ENCODE data around the gene CLTB.
"Not testable (repeated sequence)": the region's sequence is repeated elsewhere in the genome, so short reads cannot be mapped to it uniquely, and the experiment has no call there.

Gene CLTB

DNA sequence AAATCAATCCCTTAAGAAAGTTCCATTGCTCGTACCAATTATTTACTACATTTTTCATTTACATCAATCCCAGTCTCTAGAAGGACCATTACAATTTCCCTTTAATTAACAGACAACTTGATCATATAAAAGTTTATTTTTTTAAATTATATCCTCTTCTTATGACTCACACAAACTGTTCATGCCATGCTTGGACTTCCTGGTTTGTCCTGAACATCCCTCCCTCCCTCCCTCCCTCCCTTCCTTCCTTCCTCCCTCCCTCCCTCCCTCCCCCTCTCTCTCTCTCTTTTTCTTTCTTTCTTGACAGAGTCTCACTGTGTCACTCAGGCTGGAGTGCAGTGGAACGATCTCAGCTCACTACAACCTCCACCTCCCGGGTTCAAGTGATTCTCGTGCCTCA, 11.6 kb upstream of the CLTB start:
- DNase-seq (ENCODE audit: low read depth), result no peak

DNA sequence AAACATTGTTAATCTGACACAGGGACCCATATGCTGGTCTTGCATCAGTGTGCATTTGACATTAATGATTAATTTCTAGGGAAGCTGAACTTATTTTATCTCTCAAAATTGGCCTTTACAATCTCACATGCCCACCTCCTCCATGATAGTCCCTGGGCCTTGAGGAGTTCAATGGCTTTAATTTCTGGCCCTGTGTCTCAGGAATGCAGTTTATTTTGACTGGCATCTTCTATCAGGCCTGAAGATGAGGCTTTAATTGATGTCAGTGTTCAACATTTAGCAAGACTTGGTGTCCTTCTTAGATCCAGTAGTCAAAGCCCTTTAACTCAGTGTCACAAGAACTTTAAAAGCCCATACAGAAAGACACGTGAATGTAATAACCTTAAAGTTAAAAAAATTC, 10.5 kb upstream of the CLTB start:
- DNase-seq (ENCODE audit: low read depth), result no peak

DNA sequence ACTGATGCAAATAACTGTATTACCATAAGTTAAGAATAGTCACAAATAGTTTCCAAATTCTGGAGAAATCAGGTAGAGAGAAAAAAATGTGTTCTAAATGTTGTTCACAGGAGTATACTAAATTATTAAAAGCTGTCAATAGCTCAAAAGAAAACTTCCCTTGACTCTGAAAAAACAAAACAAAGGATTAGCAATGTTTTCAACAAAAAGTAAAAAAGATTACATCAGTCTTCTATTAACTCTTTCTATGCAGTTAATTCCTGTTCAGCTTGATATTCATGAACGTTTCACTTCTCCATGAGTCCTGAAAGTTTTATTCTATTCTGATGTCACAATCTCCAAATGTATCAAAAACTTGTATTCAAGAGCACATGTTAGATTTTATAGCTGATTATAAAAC, 9.5 kb upstream of the CLTB start:
- no peak for DNase-seq (ENCODE audit: low read depth)

DNA sequence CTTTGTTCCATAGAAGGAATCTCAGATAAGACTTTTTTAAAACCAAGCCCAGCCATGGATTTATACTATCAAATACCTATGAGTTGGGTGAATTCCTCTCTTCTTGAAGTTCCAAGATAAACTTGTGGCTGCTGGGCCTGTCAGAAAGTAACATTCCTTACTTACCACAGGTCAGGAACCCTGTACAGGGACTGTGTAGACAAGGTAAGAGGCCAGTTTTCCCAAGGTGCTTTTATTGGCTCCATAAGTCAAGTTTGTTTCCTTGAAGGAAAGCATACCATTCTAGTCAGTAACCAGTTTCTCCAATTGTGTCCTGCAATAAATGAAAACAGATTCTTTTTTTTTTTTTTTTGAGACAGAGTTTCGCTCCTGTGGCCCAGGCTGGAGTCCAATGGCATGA, 8.8 kb upstream of the CLTB start:
- DNase-seq (ENCODE audit: low read depth), result no peak

DNA sequence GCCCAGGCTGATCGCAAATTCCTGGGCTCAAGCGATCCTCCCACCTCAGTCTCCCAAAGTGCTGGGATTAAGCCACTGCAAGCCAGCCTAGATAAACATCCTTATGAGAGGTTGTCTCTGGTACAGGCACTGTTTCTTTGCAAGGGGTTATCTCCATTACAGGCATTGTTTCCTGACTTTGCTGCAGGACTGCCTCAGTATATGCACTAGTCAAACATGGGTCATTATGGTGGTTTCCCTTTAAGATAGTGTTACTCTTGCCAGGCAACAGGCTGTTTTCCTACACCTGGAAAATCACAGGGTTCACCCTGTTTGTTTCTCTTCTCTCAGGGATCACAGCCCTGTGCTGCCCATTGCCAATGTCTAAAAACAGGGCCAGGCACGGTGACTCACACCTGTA, 7.8 kb upstream of the CLTB start:
- DNase-seq (ENCODE audit: low read depth), result no peak

DNA sequence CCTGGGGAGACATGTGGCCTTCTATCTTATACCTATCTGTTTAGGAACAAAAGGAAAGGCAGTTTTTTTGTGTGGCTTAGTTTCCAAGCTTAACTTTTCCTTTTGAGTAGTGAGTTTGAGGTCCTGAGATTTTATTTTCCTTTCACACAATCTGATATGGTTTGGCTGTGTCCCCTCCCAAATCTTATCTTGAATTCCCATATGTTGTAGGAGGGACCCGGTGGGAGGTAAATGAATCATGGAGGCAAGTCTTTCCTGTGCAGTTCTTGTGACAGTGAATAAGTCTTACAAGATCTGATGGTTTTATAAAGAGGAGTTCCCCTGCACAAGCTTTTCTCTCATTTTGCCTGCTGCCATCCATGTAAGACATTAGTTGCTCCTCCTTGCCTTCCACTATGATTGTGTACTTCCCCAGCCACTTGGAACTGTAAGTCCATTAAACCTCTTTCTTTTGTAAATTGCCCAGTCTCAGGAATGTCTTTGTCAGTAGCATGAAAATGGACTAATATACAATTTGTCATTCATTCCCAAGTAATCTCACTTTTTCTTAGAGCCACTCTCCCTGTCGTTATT, 4.7 kb upstream of the CLTB start:
- DNase-seq (ENCODE audit: low read depth), result no peak

DNA sequence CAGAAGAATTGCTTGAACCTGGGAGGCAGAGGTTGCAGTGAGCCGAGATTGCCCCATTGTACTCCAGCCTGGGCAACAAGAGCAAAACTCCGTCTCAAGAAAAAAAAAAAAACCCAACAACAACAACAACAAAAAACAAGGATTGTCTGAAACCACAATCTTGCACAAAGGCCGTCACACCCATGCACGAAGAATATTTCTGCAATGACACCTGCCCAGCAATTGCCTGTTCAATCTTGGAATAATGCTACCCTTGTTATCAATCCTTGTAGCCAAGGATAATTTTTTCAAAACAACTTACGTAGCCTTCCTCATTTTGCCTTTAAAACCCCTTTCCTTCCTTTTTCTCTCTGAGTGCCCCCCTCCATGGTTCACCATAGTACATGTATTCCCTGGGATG, 3.7 kb upstream of the CLTB start:
- DNase-seq (ENCODE audit: low read depth), result no peak

DNA sequence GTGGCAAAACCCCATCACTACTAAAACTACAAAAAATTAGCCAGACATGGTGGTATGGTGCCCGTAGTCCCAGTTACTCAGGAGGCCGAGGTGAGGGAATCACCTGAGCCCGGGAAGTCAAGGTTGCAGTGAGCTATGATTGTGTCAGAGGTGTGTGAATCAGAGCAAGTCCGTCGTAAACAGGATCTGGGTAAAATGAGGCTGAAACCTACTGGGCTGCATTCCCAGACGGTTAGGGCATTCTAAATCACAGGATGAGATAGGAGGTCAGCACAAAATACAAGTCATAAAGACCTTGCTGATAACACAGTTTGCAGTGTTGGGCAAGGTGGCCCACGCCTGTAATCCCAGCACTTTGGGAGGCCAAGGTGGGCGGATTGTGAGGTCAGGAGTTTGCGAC, 1.9 kb upstream of the CLTB start:
- no peak for DNase-seq (ENCODE audit: low read depth)

DNA sequence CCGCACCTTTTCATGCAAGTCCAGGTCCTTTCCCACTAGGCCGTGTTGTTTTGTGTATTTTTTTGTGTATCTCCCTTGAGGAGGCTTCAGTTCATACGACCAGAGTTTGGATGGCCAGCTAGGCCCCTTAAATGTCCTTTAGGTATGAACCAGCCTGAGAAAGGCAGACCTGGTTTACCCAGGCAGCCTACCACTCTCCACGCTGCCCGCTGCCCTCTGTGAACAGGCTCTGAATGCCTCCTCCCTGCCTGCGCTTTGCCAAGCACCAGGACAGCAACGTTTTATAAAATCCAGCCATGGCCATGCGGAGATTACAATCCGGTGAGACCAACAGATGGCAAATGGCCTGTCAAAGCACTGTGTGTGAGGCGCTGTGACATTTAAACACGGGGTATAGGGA, 626 bp upstream of the CLTB start:
- no peak for DNase-seq (ENCODE audit: low read depth)

DNA sequence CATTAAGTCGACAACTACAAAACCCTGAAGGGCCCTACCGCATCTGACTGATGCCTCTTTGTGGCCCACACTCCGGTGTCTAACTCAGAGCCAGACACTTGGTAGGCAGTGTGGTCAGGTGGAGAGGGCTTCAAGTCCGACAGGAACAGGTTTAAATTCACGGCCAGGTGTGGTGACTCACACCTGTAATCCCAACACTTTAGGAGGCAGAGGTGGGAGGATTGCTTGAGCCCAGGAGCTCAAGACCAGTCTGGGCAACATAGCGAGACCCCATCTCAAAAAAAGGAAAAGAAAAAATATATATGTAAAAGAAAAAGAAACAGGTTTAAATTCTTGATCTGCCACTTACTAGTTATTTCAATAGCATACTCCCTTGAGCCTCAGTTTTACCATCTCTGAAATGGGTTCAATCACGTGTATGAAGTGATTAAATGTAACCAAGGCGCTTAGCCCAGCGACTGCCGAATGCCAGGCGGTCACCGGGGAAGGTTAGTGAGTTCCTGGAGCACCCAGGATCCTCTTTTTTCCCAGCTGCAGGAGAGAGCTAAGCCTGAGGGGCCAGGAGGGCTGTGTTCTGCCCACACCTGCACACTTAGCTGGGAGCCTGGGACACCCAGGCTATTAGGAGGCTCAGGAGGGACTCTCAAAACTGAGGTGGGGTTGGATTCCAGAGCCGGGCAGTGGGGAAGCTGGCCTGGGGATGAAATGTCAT, 943 bp downstream of the CLTB start:
- DNase-seq (ENCODE audit: low read depth), result no peak

DNA sequence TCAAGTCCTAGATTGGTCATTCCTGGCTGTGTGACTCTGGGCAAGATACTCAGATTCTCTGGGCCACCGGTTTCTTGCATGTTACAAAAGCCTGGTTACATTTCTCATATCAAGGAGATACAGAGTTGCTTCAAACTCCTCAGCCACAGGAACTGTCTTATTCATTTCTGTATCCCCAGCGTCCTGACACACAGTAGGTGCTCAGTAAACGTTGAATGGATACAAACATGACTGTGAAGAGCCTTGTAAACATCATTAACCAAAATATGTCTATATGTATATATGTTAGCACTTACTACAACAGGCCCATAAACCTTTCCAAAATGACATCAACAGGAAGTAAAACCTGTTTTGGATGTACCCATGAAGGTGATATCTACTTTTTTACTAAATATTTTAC, 1.6 kb downstream of the CLTB start:
- no peak for DNase-seq (ENCODE audit: low read depth)

DNA sequence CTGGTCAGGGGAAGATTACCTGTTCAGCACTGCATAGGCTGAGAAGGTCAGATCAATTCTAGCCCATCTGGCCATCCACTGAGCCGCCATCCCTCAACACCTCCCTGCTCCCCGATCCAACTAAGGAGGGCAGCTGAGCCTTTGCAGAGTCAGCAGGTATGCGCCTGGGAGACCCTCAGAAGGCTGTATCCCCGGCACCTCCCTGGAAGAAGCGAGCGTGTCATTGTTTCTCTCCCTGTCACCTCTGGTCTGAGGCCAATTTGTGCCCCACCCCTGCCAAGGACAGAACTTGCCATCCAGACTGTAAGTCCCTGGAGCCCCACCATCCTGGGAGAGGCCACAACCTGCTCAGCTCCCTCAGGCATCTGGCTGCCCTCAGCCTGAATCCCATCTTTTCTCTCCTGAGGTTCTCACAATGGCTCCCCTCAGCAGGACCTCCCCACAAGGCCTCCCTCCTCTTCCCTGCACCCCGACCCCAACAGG, 2.6 kb downstream of the CLTB start:
- DNase-seq (ENCODE audit: low read depth), result no peak

DNA sequence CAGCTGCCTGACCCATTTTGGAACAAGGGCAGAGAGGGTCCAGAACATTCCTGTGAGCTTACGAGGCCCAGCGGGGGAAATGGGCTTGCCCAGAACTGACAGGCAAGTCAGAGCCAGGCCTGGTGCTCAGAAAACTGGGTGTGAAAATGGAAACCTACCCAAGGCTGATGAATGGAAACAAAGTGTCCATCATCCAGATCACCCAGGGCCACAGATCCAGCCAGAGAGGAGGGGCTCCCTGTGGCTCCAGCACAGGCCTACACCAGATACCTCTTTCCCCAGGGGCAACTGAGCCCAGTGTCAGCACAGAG, 3.1 kb downstream of the CLTB start:
- DNase-seq (ENCODE audit: low read depth), result no peak

DNA sequence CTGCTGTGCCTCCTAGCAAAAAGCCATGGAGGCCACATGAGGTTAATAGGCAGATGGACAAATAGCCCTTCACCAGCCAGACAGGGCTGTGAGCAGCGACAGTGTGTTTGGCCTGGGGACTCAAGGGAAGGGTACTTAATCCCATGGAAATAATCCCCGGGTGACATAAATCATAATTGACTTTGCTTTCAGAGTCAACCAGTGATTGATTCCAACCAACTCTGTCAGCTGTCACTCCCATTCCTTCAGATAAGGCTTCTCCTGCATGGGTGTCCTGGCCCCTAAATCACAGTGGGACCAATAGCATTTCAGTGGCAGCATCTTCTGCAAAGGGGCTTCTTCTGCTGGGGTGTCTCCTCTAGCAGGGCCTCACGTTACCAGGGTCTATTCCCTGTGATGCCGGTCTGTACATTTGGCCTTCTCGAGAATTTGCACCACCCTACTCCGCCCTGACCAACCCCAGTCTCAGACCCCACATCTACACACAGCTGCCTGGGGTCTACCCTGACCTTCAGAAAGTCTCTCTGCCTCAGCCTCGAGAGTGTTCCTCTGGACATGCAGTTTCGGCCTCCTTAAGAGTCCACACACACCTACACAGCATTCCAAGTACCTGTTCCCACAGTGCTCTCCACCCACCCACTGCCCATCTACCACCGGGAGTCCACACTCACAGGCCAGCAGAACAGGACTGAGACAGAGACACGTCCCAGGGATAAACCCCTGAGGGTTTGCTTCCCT, 3.7 kb downstream of the CLTB start:
- no peak for DNase-seq (ENCODE audit: low read depth)

DNA sequence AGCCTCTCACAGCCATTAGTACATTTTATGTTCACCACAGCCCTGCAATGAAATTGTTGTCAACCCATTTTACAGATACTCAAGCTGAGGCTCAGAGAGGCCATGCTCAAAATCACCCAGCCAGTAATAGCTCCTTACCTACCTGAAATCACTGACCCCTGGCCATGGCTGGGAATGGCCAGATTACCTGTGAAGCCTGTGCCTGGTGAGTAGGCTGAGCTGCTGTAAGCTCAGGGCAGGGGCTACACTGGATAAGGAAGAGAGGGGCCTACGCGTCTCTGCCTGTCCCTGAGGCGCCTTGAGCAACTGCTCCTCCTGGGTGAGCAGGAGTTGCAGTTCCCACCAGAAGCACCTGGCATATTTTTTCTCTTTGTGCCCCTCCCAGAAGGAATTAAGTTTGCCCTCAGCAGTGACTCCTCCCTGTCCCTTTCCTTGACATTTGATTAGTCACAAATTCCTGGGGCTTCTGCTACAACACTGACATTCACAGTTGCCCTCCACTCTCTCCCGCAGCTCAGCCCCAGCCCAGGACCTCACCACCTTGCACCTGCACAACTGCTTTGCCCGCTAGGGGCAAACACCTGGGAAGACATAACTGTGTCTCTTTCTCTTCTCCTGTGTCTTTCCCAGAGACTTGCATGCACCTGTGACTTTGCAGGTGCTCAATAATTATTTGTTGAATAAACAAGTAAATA, 5.7 kb downstream of the CLTB start:
- no peak for DNase-seq (ENCODE audit: low read depth)

DNA sequence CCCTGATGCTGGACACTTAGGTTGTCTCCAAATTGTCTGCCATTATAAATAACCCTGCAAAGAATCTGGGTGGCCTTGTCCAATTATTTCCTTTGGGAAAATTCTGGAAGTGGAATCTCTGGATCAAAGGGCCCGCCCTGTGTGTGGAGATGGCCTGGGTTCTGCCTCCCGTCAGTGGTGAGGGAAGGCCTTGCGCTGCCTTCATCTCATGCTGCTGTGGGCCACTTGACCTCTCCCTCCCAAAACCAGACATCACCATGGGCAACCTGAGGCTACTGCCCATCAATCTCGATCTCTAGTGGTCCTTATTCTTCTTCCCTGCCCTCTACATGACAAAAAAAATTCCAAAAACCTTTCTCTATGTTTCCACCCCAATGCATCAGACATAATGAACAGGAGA, 6.6 kb downstream of the CLTB start:
- no peak for DNase-seq (ENCODE audit: low read depth)

DNA sequence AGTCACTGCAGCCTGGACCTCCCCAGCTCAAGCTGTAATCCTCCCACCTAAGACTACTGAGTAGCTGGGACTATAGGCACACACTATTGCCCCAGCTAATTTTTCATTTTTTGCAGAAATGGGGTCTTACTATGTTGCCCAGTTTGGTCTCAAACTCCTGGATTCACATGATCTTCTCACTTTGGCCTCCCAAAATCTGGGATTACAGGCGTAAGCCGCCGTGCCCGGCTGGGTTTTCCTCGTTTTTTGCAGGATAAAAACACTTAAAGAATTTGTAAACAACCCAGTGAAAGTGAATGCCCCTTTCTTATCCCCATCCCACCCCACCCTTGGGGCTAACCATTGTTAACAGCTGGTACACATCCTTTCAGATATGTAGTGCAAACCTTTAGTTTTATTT, 7.7 kb downstream of the CLTB start:
- no peak for DNase-seq (ENCODE audit: low read depth)

DNA sequence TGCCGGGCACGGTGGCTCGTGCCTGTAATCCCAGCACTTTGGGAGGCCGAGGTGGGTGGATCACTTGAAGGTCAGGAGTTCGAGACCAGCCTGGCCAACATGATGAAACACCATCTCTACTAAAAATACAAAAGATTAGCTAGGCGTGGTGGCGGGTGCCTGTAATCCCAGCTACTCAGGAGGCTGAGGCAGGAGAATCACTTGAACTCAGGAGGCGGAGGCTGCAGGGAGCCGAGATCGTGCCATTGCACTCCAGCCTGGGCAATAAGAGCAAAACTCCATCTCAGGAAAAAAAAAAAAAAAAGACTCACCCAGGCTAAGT, 8.1 kb downstream of the CLTB start:
- not testable (repeated sequence) for DNase-seq (ENCODE audit: low read depth)

DNA sequence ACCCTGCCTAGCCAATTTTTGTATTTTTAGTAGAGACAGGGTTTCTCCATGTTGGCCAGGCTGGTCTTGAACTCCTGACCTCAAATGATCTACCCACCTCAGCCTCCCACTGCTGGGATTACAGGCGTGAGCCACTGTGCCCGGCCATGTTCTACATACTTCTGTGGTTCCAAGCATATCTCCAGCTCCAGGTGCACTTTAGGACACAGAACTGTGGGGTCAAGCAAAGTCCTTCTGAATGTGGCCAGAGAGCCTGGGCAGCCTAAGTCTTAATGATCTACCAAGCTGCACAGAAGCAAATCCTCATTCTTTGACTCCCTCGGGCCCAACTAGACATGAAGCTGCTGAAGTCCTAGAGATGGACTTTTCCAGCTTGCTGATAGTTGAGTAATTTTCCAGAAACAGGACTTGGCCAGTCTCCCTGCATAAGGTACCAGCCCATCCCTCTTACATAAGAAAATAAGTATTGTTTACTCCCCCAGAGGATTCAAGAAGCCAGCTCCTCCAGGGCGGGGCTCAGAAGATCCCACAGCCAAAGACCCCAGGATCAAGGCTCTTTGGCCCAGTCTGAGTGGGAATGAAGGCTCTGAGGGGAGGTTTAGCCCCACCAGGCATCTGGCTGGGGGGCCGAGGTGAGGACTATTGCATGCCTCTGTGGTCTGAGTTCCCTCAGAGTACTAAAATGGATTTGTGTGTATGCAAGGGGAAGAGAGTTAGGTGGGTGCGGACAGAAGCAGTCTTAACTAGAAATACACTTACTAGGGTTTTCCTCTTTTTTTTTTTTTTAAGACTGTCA, 8.7 kb downstream of the CLTB start:
- DNase-seq (ENCODE audit: low read depth), result no peak

DNA sequence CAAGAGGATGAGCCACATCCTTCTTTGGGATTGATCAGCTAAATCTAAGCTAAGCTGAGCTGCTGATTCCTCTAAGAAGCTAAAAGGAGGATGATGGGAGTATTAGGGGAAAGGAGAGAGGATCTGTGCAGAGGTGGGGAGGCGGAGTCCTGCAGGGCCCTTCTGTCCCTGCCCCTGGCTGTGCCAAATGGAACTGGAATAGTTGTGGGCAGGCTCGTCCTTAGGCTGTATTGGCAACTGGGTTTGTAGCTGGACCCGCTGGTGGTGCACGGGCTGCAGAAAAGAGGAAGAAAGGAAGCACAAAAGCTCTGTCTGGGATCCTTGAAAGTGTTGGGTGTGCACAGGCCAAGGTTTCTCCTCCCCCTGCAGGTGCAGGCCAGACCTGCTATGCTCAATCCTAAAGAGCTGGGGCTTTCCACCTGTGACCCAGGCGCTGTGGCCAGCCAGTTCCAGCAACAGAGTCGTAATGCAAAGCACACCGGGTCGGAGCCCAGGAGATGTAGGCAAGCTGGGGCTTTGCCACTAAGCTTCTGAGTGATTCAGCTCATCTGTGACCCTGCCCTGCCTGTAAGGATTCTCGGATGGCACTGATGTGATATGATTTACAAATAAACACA, 9.8 kb downstream of the CLTB start:
- DNase-seq (ENCODE audit: low read depth), result no peak

DNA sequence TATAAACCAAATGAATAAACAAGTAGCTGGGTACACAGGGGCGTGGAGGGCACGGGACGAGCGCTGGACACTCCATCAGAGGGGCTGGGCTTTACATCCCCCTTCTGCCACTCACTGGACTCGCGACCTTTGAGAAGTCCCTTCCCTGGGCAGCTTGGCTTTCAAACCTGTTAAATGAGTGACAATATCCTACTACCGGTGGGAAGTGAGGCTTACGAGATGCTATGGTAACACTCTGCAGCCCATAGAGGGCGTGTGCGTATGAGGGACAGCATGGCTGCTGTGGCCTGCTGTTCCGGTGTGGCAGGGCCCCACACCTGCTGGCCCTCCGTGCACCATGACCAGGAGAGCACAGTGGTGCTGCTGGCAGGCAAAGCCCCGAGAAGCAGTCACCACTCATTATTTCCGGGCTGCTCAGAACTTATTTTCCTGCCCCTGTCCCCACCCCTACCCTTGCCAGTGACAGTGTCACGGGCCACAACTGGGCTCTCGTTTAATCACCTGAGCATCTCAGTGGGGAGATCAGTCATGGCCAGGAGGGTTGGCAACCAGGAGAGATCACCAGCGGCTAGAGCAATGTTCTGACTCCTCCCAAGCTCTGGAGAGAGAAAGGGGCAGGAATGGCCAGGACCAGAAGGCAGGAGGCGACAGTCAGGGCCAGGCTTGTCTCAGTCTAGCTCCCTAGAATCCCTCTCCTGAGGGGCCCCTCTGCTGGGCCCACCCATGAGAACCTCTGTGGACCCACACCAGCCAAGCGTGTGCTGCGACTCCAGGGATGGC, 10.5 kb downstream of the CLTB start:
- no peak for DNase-seq (ENCODE audit: low read depth)
